PC-9 (cell line): Measurements from ENCODE around the gene IKBKG.

Experiments used
- CTCF ChIP-seq: fragments of 200-600 bp; sonication (generic); conservative IDR thresholded peaks from 2 replicates; pipeline ENCODE4 v1.6.1; 2017; ENCODE audit warnings: mixed run types, antibody characterized with exemption, mild to moderate bottlenecking, moderate library complexity
- EZH2 ChIP-seq: fragments of 200-600 bp; sonication (generic); IDR thresholded peaks from 2 replicates; pipeline ENCODE4 v1.8.0; 2017; ENCODE audit warnings: antibody characterized with exemption, low read depth

- TF ChIP-seq CTCF = no peak
- no peak for TF ChIP-seq EZH2
These were observed 5.3 kb upstream of the IKBKG start for GRCh38 chrX:154541896-154542722.
